ENCODE data around the gene REEP1.

The REEP1 gene

DNA sequence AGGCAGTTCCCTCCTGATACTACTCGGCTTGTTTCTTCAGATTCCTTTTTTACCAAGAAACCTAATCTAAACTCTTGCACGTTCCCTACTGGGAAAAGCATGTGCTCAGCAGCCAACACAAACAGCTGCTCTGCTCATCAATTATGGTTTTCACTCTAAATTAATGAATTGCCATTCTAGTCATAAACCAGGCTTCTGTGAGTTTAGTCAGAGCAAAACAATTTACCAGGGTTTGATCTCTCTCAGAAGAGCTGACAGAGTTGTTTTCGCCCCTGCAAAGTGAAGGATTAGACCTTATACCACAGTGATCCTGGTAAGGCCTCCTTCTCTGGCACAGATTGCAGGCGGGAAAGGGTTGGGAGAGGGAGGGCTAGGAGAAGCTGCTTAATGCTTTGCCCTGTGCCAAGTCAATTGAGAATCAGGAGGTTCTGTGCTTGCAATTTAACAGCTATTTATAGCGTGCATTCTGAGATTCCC, 57.2 kb downstream of the REEP1 start:
- DNase-seq (ENCODE audit: low spot score), result no peak
- TF ChIP-seq, protein P1, sequence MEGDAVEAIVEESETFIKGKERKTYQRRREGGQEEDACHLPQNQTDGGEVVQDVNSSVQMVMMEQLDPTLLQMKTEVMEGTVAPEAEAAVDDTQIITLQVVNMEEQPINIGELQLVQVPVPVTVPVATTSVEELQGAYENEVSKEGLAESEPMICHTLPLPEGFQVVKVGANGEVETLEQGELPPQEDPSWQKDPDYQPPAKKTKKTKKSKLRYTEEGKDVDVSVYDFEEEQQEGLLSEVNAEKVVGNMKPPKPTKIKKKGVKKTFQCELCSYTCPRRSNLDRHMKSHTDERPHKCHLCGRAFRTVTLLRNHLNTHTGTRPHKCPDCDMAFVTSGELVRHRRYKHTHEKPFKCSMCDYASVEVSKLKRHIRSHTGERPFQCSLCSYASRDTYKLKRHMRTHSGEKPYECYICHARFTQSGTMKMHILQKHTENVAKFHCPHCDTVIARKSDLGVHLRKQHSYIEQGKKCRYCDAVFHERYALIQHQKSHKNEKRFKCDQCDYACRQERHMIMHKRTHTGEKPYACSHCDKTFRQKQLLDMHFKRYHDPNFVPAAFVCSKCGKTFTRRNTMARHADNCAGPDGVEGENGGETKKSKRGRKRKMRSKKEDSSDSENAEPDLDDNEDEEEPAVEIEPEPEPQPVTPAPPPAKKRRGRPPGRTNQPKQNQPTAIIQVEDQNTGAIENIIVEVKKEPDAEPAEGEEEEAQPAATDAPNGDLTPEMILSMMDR (IDR thresholded peaks at IDR 0.05), result no peak
- Histone ChIP-seq H3K4me3 (no peak overlapping the region), H3K27ac (peak overlapping the region in 1 of 2 donors; percentile 30)

DNA sequence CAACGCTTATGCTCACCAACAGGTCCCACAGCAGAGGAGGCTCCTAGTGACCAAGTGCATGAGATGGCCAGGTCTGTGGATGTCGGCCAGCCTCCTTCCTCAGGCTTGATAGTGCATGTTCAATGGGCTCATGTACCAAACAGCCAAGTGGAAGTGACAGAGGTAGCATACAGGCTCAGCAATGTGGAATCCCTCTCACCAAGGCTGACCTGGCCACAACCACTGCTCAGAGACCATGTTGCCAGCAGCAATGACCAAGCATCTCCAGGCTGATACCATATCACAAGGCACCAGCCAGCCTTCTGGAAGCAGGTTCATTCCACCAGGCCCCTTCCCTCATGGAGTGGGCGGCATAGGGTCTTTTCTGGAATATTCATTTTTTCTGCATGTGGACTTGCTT, 61.5 kb downstream of the REEP1 start:
- DNase-seq (ENCODE audit: low spot score), result no peak
- TF ChIP-seq, protein P1 (IDR thresholded peaks at IDR 0.05), result no peak
- Histone ChIP-seq H3K4me3 (no peak overlapping the region), H3K27ac (no peak overlapping the region)

DNA sequence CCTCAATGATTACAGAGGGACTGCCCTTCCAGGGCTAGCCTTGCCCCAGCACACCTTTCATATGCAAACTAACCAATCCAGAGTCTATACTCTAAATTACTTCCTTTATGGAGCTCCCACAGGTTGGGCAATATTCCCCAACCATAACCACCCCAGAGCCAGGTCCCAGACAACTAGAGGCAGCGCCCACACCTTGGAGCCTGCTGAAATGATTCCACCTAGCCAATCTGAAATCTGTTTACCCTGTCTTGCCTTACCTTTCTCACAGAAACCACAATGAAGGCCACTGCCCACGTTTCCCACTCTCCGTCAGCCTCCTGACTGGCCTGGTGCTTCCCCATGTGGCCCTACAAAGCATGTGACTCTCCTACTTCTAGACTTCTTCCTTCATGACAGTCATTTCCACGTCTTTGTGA, 62.0 kb downstream of the REEP1 start:
- TF ChIP-seq, protein P1 (IDR thresholded peaks at IDR 0.05), result no peak
- no peak for DNase-seq (ENCODE audit: low spot score)
- no peak overlapping the region for H3K27ac ChIP-seq
- H3K4me3 ChIP-seq, result no peak overlapping the region

DNA sequence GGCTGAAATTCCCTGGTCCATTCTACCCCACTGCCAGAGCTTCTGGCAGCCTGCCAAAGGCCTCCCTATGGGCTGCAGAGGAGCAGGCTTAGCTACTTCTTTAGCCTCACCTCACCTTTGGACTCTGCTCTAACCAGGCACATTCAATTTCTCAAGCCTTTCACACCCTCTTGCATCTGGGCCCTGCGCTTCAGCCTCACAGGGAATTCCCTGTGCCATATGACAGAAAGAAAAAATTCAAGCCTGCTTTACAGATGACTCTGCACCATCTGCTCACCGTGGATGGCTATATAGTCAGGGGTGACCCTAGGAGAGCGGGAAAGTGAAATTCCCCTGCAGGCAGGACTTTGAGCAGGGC, 62.5 kb downstream of the REEP1 start:
- Histone ChIP-seq H3K4me3 (no peak overlapping the region), H3K27ac (peak overlapping the region in 1 of 2 donors; percentile 15)
- no peak for DNase-seq (ENCODE audit: low spot score)
- TF ChIP-seq, protein P1 (IDR thresholded peaks at IDR 0.05), result no peak

DNA sequence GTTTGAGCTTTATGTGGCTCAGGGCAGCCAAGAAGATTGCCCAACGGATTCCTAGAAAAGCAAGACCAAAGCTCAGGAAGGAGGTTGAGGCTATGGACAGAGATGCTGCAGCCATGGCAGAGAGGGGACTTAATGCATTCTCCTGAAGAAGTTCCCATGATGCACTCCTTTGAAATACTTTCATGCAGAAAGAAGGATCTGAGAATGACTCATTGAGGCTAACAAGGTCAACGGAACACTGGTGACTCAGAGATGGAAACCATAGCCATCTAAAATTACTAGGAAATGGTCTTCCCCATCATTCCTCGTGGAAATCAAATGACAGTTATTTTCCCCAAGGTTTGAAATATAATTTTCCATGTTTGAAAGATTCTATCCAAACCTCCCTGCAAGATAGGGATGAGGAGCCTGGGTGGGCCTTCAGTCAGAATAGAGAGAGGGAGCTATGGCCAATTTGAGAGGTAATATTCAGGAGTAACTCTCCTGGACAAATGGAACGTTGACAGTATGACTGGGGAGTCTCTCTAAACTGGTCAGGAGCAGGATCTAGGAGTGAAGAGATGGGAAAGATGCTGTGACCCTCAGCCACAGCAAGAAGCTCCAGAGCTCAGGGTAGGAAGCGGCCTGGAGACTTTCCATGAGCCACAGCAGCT, 63.0 kb downstream of the REEP1 start:
- Histone ChIP-seq H3K4me3 (no peak overlapping the region), H3K27ac (peak overlapping the region in 1 of 2 donors; percentile 15)
- no peak for DNase-seq (ENCODE audit: low spot score)
- TF ChIP-seq, protein P1 (IDR thresholded peaks at IDR 0.05), result no peak

DNA sequence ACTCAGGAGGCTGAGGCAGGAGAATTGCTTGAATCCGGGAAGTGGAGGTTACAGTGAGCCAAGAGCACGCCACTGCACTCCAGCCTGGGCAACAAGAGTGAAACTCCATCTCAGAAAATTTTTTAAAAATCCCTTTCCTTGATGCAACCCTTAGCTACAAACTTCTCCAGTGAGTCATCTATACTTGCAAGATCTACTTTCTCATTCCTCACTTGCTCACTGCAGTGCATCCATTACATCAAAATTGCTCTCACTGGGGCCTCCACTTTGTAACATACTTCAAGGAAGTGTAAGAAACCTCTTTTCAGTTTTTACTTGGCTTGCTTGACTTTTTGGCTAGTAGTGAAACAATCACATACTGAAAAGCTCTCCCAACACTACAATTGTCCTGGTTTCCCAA, 65.3 kb downstream of the REEP1 start:
- Histone ChIP-seq H3K4me3 (no peak overlapping the region), H3K27ac (no peak overlapping the region)
- TF ChIP-seq, protein P1 (IDR thresholded peaks at IDR 0.05), result no peak
- no peak for DNase-seq (ENCODE audit: low spot score)

DNA sequence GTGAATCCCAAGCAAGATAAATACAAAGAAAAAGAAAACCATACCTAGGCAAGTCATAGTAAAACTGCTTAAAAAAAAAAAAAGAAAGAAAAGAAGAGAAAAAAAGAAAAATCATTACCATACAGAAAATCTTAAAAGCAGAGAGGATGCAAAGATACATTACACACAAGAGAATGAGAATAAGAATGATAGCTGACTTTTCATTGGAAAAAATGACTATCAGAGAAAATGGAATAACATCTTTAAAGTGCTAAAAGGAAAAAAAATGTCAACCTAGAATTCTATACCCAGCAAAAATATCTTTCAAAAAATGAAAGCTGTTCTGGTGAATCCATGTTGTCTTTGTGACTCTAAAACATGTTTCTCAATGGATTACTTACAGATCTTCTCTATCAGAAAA, 66.2 kb downstream of the REEP1 start:
- no peak overlapping the region for H3K27ac ChIP-seq
- TF ChIP-seq, protein P1 (IDR thresholded peaks at IDR 0.05), result no peak
- H3K4me3 ChIP-seq, result no peak overlapping the region
- DNase-seq (ENCODE audit: low spot score), result no peak

Measured in coronary artery (tissue), 2 donors.